GM12878 (cell line): ENCODE data around the gene ATP5F1D. TPM values are rescaled to one million over a fixed set of nuclear protein-coding genes. Genes with fewer than 3 reads are reported as not detected.

Experiments used
- GATAD2B ChIP-seq: fragments of 450-650 bp; conservative IDR thresholded peaks from 2 replicates; pipeline ENCODE4 v1.6.1; 2017; ENCODE audit warnings: low read depth, mild to moderate bottlenecking, moderate library complexity
- IKZF2 ChIP-seq, 2 experiments: fragments of 450-650 bp; IDR thresholded peaks; 2 replicates each; pipeline ENCODE4 v1.6.1; 2017; ENCODE audit warnings: mild to moderate bottlenecking in 2 of 2, moderate library complexity in 2 of 2
- KAT2A ChIP-seq: conservative IDR thresholded peaks from 2 replicates; pipeline ENCODE4 v1.6.1; 2011; ENCODE audit warnings: low read depth, low read length; ENCODE audit not compliant: control insufficient read depth
- KLF5 ChIP-seq: fragments of 450-650 bp; IDR thresholded peaks from 2 replicates; pipeline ENCODE4 v1.6.1; 2014; ENCODE audit warnings: mild to moderate bottlenecking; ENCODE audit not compliant: partially characterized antibody
- PRDM15 ChIP-seq: fragments of 450-650 bp; formaldehyde crosslinking; IDR thresholded peaks from 2 replicates; pipeline ENCODE4 v1.4.0; 2020; ENCODE audit warnings: mild to moderate bottlenecking, moderate library complexity
- USF2 ChIP-seq: IDR thresholded peaks from 2 replicates; pipeline ENCODE4 v1.6.1; 2011; ENCODE audit warnings: low read depth, low read length, improper control_type of control experiment, borderline replicate concordance
- ZBTB4 ChIP-seq: fragments of 450-650 bp; formaldehyde crosslinking; IDR thresholded peaks from 2 replicates; pipeline ENCODE4 v1.4.0; 2022; ENCODE audit warnings: mild to moderate bottlenecking, moderate library complexity
- polyA plus RNA-seq, 11 experiments: library from polyadenylated mRNA; depleted of rRNA in 4 of 11; unstranded in 6 of 11; stranded (reverse) in 5 of 11; fragments of >200 nt; fragmentation: Nextera tagmentation in 4 of 11; fragmentation: Illumina TruSeq in 1 of 11; extraction: Ambion mirVana in 4 of 11; extraction: Trizol in 1 of 11; gene quantifications; 1 replicate in 1 of 11; 2 replicates in 10 of 11; pipeline versions ENCODE4 v1.2.1 to v1.2.3, GENCODE V29; 2011 to 2016; ENCODE audit warnings: inconsistent platforms in 2 of 11, missing spikeins in 2 of 11, low read depth in 1 of 11
- total RNA-seq, 4 experiments: library from RNA; depleted of rRNA in 3 of 4; stranded (reverse); fragments of >200 nt in 3 of 4; fragmentation: Illumina TruSeq in 1 of 4; extraction: Trizol in 1 of 4; gene quantifications; 2 replicates each; pipeline versions ENCODE4 v1.2.1 to v1.2.3, GENCODE V29; 2013 to 2021

Gene ATP5F1D
- total and polyA plus RNA-seq, 10 of the 15 experiments (the other 5 are each of a cell fraction or from before 2014, with no cell fraction given) = 7.2 to 357 (median 49.5) TPM

- TF ChIP-seq USF2 (no peak), IKZF2 (IDR thresholded peaks at IDR 0.05) (peak; percentile 52 to 59; a peak in 3 of 4 replicates), PRDM15 (CRISPR knock-in tag) (0 out of 2 replicates have a peak, but pooled peaks have one; percentile 5), KAT2A (no peak), GATAD2B (peak; percentile 100), KLF5 (peak; percentile 78), ZBTB4 (0 out of 2 replicates have a peak, but pooled peaks have one; percentile 15)
Measured at GRCh38 chr19:1259206-1259875, 17.8 kb downstream of the ATP5F1D start (continued).
